ENCODE results near the gene TSHR. TPM values are rescaled to one million over a fixed set of nuclear protein-coding genes. Genes with fewer than 3 reads are reported as not detected.

Gene TSHR
- total RNA-seq, 2 experiments from 2014 or later = not detected

DNA sequence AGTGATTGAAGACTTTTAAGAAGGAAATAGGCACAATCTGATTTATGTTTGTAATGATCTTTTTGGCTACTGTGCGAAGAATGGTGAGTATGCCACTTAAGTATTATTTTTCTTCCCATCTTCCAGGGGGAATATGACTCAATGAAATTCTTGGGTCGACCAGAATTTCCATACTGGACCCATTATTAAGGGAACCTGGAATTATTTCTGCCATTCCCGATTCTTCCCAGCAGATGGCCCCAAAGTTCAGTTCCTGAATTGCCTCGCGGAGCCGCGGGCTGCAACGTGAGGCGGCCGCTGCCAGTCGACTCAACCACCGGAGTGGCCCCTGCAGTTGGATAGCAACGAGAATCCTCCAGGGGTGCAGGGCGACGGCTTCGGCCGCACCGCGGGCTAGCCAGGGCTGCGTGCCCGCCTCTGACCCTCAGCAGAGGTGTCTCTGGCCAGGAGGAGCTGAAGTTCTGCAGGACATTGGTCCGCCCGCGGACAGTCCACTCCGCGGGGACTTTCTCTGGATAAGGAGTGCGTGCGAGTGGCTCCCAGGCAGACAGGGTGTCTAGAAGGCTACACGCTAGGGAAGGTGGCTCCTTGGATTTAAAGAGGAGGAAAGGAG is 628 bp upstream of the TSHR start:
- Mint-ChIP-seq H3K4me3 (peak overlapping the region; percentile 93), H3K9me3 (no peaks in the 10 kb centered on the region), H3K4me1 (ENCODE audit: low read depth) (peaks cover 48% of the 10 kb centered on the region), H3K27me3 (peaks cover 3% of the 10 kb centered on the region), H3K27ac (peak overlapping the region; percentile 29), H3K36me3 (ENCODE audit: low read depth) (no peaks in the 10 kb centered on the region)
- CTCF ChIA-PET = interaction anchor here (1.1 to 2.8 kb wide), 3 partner anchors 13 to 52 kb away, joined by 3 to 14 read pairs (median 4); partner anchors contain the start of gene CEP128
- no peaks in the 10 kb centered on the region for H3K27me3 ChIP-seq (ENCODE audit: control insufficient read depth in 1 of 2, insufficient read depth in 2 of 2, low read length in 2 of 2)
- peak; percentile 57 to 86 (median 68) for DNase-seq
- H3K4me1 ChIP-seq (ENCODE audit: insufficient read depth, low read length) = peaks cover 15% of the 10 kb centered on the region
- TF ChIP-seq, protein P1, sequence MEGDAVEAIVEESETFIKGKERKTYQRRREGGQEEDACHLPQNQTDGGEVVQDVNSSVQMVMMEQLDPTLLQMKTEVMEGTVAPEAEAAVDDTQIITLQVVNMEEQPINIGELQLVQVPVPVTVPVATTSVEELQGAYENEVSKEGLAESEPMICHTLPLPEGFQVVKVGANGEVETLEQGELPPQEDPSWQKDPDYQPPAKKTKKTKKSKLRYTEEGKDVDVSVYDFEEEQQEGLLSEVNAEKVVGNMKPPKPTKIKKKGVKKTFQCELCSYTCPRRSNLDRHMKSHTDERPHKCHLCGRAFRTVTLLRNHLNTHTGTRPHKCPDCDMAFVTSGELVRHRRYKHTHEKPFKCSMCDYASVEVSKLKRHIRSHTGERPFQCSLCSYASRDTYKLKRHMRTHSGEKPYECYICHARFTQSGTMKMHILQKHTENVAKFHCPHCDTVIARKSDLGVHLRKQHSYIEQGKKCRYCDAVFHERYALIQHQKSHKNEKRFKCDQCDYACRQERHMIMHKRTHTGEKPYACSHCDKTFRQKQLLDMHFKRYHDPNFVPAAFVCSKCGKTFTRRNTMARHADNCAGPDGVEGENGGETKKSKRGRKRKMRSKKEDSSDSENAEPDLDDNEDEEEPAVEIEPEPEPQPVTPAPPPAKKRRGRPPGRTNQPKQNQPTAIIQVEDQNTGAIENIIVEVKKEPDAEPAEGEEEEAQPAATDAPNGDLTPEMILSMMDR (IDR thresholded peaks at IDR 0.05) = peak; percentile 90
- no peak overlapping the region for H3K27ac ChIP-seq (ENCODE audit: low read depth in 1 of 2, low read length in 2 of 2)
- POLR2A ChIA-PET = interaction anchor here (1.3 to 1.8 kb wide), 2 partner anchors 32 to 264 kb away, joined by 3 to 10 read pairs; no protein-coding TSS in a partner anchor
- ATAC-seq (ENCODE audit: poor library complexity) = peak; percentile 67
- no peaks in the 10 kb centered on the region for H3K36me3 ChIP-seq (ENCODE audit: insufficient read depth, low read length)
- no peaks in the 10 kb centered on the region for H3K9me3 ChIP-seq (ENCODE audit: control insufficient read depth in 1 of 2, insufficient read depth in 1 of 2, low read length in 2 of 2)
- intact Hi-C loops (cut with DNase I, micrococcal nuclease) = loop anchor here (1.0 to 5.0 kb wide), 7 partner anchors 33 to 513 kb away; no protein-coding TSS in a partner anchor
- peak overlapping the region; percentile 72 for H3K4me3 ChIP-seq (ENCODE audit: low read length)

DNA sequence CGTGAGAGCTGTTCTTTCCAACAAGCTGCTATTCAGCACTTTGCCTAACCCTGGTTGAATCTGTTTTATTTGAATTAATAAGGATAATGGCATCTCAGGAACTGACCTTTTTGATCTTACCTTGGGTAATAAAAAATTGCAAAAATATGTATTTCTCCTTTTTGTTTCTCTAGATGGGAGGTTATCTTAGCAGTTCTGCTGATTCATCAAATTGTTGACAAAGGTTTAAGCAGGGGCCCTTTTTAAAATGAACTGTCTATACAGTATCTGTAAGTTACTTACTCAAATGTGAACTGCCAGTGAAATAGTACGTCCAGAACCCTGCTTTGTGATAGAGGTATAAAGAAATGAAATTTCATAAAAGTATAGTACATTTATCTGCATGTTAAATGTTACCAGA is 681 bp downstream of the TSHR start:
- TF ChIP-seq, protein P1 (IDR thresholded peaks at IDR 0.05) = no peak
- Mint-ChIP-seq H3K9me3 (no peaks in the 10 kb centered on the region), H3K27me3 (no peaks in the 10 kb centered on the region), H3K36me3 (ENCODE audit: low read depth) (no peaks in the 10 kb centered on the region), H3K27ac (no peak overlapping the region), H3K4me3 (peak overlapping the region; percentile 93), H3K4me1 (ENCODE audit: low read depth) (peaks cover 56% of the 10 kb centered on the region)
- H3K4me3 ChIP-seq (ENCODE audit: low read length) = no peak overlapping the region
- ATAC-seq (ENCODE audit: poor library complexity) (no peak), DNase-seq (no peak)
- POLR2A ChIA-PET = interaction anchor here (0.8 to 1.8 kb wide), 4 partner anchors 14 to 578 kb away, joined by 3 to 10 read pairs (median 3); partner anchors contain the start of genes CEP128 and SEL1L
- intact Hi-C loops (cut with DNase I, micrococcal nuclease) = loop anchor here in 1 of 2 experiments (5.0 kb wide), 1 partner anchor 256 kb away; no protein-coding TSS in a partner anchor
- no peaks in the 10 kb centered on the region for H3K36me3 ChIP-seq (ENCODE audit: insufficient read depth, low read length)
- H3K9me3 ChIP-seq (ENCODE audit: control insufficient read depth in 1 of 2, insufficient read depth in 1 of 2, low read length in 2 of 2) = no peaks in the 10 kb centered on the region
- CTCF ChIA-PET = interaction anchor here (1.0 to 2.8 kb wide), 3 partner anchors 14 to 31 kb away, joined by 3 to 14 read pairs (median 3); partner anchors contain the start of gene CEP128
- no peaks in the 10 kb centered on the region for H3K27me3 ChIP-seq (ENCODE audit: control insufficient read depth in 1 of 2, insufficient read depth in 2 of 2, low read length in 2 of 2)
- no peak overlapping the region for H3K27ac ChIP-seq (ENCODE audit: low read depth in 1 of 2, low read length in 2 of 2)
- peaks cover 18% of the 10 kb centered on the region for H3K4me1 ChIP-seq (ENCODE audit: insufficient read depth, low read length)

DNA sequence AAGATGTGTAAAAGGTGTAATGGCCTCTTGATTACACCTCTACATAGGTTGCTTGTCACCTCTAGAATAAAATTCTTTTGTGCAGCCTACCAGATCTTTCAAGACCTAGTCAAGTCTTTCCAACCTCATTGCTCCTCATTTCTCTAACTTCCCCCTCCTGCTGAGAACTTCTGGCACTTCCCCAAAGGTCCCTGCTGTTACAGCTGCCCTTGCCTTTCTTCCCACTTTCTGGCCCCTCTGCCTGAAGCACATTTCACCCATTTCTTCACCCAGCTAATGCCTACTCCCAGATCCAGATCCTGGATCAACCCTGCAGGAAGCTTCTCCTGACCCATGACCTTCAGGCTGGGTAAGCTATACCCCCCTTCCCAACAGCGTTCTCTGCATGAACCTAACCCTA is 1.5 kb downstream of the TSHR start:
- no peak overlapping the region for H3K27ac Mint-ChIP-seq
- intact Hi-C loops (cut with DNase I, micrococcal nuclease) = loop anchor here in 1 of 2 experiments (5.0 kb wide), 1 partner anchor 255 kb away; no protein-coding TSS in a partner anchor

More for the DNA sequence above, 1.5 kb downstream of the TSHR start:
- Mint-ChIP-seq H3K36me3 (ENCODE audit: low read depth) (no peaks in the 10 kb centered on the region), H3K4me1 (ENCODE audit: low read depth) (peaks cover 56% of the 10 kb centered on the region), H3K27me3 (no peaks in the 10 kb centered on the region), H3K9me3 (no peaks in the 10 kb centered on the region), H3K4me3 (peak overlapping the region; percentile 39)
- Histone ChIP-seq H3K27me3 (ENCODE audit: control insufficient read depth in 1 of 2, insufficient read depth in 2 of 2, low read length in 2 of 2) (no peaks in the 10 kb centered on the region), H3K4me3 (ENCODE audit: low read length) (no peak overlapping the region), H3K27ac (ENCODE audit: low read depth in 1 of 2, low read length in 2 of 2) (no peak overlapping the region), H3K4me1 (ENCODE audit: insufficient read depth, low read length) (peaks cover 18% of the 10 kb centered on the region), H3K36me3 (ENCODE audit: insufficient read depth, low read length) (no peaks in the 10 kb centered on the region), H3K9me3 (ENCODE audit: control insufficient read depth in 1 of 2, insufficient read depth in 1 of 2, low read length in 2 of 2) (no peaks in the 10 kb centered on the region)
- POLR2A ChIA-PET = interaction anchor here (0.8 kb wide), 1 partner anchor 25 kb away, joined by 3 read pairs; no protein-coding TSS in a partner anchor
- ATAC-seq (ENCODE audit: poor library complexity) (no peak), DNase-seq (no peak)
- TF ChIP-seq, protein P1 (IDR thresholded peaks at IDR 0.05) = no peak
- CTCF ChIA-PET = interaction anchor here (1.0 to 2.8 kb wide), 2 partner anchors 17 to 30 kb away, joined by 3 to 14 read pairs; no protein-coding TSS in a partner anchor

Measured in CD4-positive, alpha-beta T cell (primary cell).